Astrocyte of the spinal cord (primary cell): ENCODE results near the gene SOHLH2.

Source experiments
- DNase-seq: peaks from one replicate; pipeline ENCODE4 v3.0.0; 2011; ENCODE audit warnings: low read depth, low spot score
- H3K4me3 ChIP-seq: 2 replicates; pipeline ENCODE4 v1.5.1; 2011; ENCODE audit warnings: low read depth, mild to moderate bottlenecking, low read length, moderate library complexity
- in situ Hi-C: cut with HindIII; loops from 2 replicates; pipeline ENCODE4 v1.10.0; 2017; ENCODE audit warnings: low sequenced_read_pairs
- TF ChIP-seq, protein P1 (sequence below): IDR thresholded peaks from 2 replicates; pipeline ENCODE4 v1.5.1; 2012; ENCODE audit warnings: low read depth, mild to moderate bottlenecking, low read length, inconsistent platforms

The SOHLH2 gene

DNA sequence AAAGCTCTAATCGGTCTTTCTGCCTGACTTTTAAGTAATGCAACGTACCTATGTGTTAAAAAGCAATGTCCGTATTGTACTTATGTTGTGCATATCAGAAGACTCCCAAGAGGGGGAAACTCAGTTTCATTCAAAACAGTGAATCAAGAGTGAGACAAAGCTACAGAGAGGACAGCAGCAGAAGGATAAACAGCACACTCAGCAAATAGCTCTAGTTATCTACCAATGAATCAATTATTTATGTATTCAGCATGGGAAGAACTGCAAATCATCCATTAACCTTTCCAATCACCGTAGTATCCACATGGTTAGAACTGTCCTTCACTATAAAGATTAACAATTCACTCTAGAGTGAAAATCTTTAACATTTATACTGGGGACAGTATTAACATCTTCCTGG, 36.7 kb upstream of the SOHLH2 start:
- TF ChIP-seq, protein P1, sequence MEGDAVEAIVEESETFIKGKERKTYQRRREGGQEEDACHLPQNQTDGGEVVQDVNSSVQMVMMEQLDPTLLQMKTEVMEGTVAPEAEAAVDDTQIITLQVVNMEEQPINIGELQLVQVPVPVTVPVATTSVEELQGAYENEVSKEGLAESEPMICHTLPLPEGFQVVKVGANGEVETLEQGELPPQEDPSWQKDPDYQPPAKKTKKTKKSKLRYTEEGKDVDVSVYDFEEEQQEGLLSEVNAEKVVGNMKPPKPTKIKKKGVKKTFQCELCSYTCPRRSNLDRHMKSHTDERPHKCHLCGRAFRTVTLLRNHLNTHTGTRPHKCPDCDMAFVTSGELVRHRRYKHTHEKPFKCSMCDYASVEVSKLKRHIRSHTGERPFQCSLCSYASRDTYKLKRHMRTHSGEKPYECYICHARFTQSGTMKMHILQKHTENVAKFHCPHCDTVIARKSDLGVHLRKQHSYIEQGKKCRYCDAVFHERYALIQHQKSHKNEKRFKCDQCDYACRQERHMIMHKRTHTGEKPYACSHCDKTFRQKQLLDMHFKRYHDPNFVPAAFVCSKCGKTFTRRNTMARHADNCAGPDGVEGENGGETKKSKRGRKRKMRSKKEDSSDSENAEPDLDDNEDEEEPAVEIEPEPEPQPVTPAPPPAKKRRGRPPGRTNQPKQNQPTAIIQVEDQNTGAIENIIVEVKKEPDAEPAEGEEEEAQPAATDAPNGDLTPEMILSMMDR, result no peak
- in situ Hi-C loops, result no loop called here
- no peak for DNase-seq
- H3K4me3 ChIP-seq, result no peak overlapping the region

- in situ Hi-C loops, result no loop called here
- no peak for DNase-seq
- H3K4me3 ChIP-seq, result no peak overlapping the region
- TF ChIP-seq, protein P1, result no peak
Measured at GRCh38 chr13:36248700-36249099, 34.3 kb upstream of the SOHLH2 start.

DNA sequence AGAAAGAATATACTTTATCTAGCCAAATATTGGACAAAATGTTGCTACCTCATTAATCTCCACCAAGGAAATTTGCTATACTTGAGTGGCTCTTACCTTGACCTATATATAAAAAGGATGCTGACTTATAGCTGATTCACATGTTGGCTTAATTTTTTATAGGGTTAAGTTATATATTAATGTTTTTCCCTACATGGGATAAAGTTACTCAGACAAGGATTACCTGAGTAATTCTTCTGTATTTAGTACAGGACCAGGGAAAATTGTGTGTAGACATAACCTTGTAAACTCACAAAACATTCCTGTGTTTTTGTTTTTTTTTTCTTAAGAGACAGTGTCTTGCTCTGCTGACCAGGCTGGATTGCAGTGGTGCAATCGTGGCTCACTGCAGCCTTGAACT, 30.6 kb upstream of the SOHLH2 start:
- in situ Hi-C loops, result no loop called here
- TF ChIP-seq, protein P1, result no peak
- no peak for DNase-seq

DNA sequence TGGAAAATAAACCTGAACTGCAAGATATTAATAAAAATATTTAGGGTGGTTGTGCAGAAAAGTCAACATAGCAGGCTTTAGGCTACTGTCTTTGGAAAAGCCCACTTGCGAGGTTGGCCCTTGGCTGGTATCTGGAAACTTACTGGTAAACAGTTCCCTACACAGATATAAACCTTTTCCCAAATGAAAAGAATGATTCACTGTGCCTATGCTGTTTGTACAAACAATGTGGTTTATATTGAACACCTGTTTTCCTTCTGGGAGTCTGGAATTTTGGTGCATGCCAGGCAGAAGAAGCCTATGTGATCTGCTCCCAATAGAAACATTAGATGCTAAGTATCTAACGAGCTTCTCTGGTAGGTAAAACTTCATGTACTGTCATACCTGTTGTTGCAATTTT, 29.7 kb upstream of the SOHLH2 start:
- TF ChIP-seq, protein P1, result no peak
- H3K4me3 ChIP-seq, result no peak overlapping the region
- in situ Hi-C loops, result no loop called here
- no peak for DNase-seq

More for the DNA sequence above, 30.6 kb upstream of the SOHLH2 start:
- no peak overlapping the region for H3K4me3 ChIP-seq

- DNase-seq, result no peak
- no peak overlapping the region for H3K4me3 ChIP-seq
- in situ Hi-C loops, result no loop called here
- TF ChIP-seq, protein P1, result no peak
Measured at GRCh38 chr13:36242761-36243160, 28.4 kb upstream of the SOHLH2 start.

GRCh38 chr13:36231236-36231635, 16.9 kb upstream of the SOHLH2 start:
- in situ Hi-C loops, result no loop called here
- TF ChIP-seq, protein P1, result no peak
- DNase-seq, result no peak
- no peak overlapping the region for H3K4me3 ChIP-seq

GRCh38 chr13:36224730-36225129, 10.4 kb upstream of the SOHLH2 start:
- no peak overlapping the region for H3K4me3 ChIP-seq
- DNase-seq, result no peak
- in situ Hi-C loops, result no loop called here
- TF ChIP-seq, protein P1, result no peak
